Activated CD4-positive, alpha-beta T cell treated with anti-CD3 and anti-CD28 coated beads, Interleukin-2, amount 10 ng/mL, durations not matched to agents 24 days and 14 days (primary cell): Measurements from ENCODE around the gene ARFRP1. TPM values are rescaled to one million over a fixed set of nuclear protein-coding genes. Genes with fewer than 3 reads are reported as not detected.
A peak's percentile ranks its signal among the peaks of the same experiment; 100 is the strongest.

Source experiments
- DNase-seq: peaks from one replicate; pipeline ENCODE4 v3.0.0; 2022
- H3K27ac Mint-ChIP-seq: one replicate; pipeline ENCODE4 v1.8.0; 2022; ENCODE audit warnings: mild to moderate bottlenecking, mixed read lengths
- H3K27me3 Mint-ChIP-seq: one replicate; pipeline ENCODE4 v1.8.0; 2022; ENCODE audit warnings: mixed read lengths
- H3K36me3 Mint-ChIP-seq: one replicate; pipeline ENCODE4 v1.8.0; 2022; ENCODE audit warnings: low read depth, mild to moderate bottlenecking, mixed read lengths
- H3K4me1 Mint-ChIP-seq: one replicate; pipeline ENCODE4 v1.8.0; 2021; ENCODE audit warnings: mixed read lengths
- H3K4me3 Mint-ChIP-seq: one replicate; pipeline ENCODE4 v1.8.0; 2022; ENCODE audit warnings: mild to moderate bottlenecking, moderate library complexity, mixed read lengths
- H3K9me3 Mint-ChIP-seq: one replicate; pipeline ENCODE4 v1.8.0; 2021; ENCODE audit warnings: mixed read lengths
- intact Hi-C: fragments of 100-400 bp; cut with micrococcal nuclease; formaldehyde crosslinking; loops from one replicate; pipeline ENCODE4 v1.15.1; 2023
- total RNA-seq: library from RNA; stranded (reverse); gene quantifications from 2 replicates; pipeline ENCODE4 v1.2.3, GENCODE V29; 2022

Gene ARFRP1
- total RNA-seq, 1 donor from 2014 or later = 70.4 TPM

DNA sequence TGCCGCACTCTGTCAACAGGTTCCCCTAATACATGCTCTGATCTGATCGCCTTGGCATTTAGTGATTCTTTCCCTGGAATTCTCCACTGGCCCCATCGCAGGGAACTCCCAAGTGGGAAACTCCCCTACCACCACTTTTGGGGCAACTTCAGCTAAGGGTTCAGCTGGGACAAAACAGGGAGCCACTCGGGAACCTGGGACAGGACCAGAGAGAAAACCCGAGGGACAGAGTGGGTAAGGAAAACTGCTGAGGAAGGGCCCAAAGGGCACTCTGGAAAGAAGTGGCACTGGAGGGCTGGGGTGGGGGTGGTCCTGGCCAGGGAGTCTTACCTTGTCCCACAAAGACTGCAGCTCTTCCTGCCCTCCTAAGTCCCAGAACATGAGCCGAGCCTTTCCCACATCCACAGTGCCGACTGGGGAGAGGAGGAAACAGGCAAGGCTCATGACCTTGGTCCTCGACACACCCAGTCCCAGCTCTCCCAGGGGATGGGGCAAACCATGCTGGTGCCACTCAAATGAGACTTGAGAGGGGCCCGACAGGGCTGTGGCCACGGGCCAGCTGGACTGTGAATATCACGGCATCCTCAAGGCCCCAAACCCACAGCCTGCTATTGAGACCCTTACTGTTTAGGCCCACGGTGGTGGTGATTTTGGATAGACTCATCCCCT is 1.6 kb downstream of the ARFRP1 start:
- H3K9me3 Mint-ChIP-seq = no peaks in the 10 kb centered on the region
- peak overlapping the region; percentile 84 for H3K27ac Mint-ChIP-seq
- intact Hi-C loops = loop anchor here (1.0 to 5.0 kb wide), 5 partner anchors 36 to 356 kb away; partner anchors contain the start of genes PTK6, TCEA2 and UCKL1
- no peak for DNase-seq
- H3K36me3 Mint-ChIP-seq = peaks cover 43% of the 10 kb centered on the region
- no peaks in the 10 kb centered on the region for H3K27me3 Mint-ChIP-seq
- peaks cover 27% of the 10 kb centered on the region for H3K4me1 Mint-ChIP-seq
- peak overlapping the region; percentile 95 for H3K4me3 Mint-ChIP-seq

DNA sequence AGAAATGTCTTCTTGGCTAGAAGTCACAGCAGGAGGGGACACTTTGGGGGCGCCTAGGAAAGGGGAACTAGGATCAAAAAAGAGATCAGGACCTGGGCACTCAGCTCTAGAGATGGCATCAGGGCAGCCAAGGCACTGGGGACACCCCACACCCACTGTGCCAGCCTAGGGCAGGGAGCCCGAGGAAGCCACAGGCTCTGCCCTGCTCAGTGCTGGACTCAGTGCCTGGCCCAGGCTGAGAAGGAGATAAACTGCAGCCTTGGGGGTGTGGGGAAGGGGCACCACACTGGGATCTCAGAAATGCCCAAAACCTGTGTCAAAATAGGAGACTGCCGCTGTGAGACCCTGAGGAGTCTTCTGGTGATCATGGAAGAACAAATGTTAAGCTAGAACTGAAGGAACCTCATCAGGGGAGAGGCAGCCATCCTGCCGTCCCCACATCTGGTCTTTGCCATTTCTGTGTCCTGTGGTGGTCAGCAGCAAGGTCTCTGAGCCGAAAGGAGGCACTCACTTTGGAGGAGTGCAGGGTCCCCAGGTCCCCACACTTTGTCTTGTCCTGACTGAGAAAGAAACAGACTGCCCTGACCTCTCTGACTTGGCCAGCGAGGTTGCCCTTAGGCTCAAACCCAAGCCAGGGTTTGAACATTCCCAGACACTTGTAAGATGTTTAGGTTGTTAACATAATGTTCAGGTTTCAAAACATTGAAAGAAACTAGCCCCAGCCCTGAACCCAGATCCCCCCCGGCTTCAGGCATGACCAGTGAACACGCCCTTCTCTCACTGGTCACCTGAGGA is 2.3 kb downstream of the ARFRP1 start:
- no peak for DNase-seq
- Mint-ChIP-seq H3K9me3 (no peaks in the 10 kb centered on the region), H3K4me1 (peaks cover 20% of the 10 kb centered on the region), H3K4me3 (peak overlapping the region; percentile 21), H3K27me3 (no peaks in the 10 kb centered on the region), H3K36me3 (peaks cover 36% of the 10 kb centered on the region), H3K27ac (peak overlapping the region; percentile 20)
- intact Hi-C loops = loop anchor here (1.0 to 5.0 kb wide), 5 partner anchors 37 to 357 kb away; partner anchors contain the start of genes PTK6, TCEA2 and UCKL1

DNA sequence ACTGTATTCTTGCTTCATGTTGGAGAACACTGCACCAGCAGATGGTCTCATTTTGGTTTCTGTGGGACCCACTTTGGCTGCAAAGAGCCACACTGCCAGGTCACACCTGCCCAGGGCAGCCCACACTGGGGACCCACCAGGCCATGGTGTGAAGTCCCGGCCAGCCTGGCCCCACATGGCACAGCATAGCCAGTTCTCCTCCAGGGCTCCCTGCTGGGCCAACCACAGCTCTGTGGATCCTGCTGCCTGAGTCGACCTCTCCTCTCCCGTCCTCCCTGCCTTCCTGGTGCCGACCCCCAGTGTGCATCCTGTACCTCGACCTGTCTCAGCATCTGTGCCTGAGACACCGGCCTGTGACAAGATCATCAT is 3.0 kb downstream of the ARFRP1 start:
- H3K4me3 Mint-ChIP-seq = no peak overlapping the region
- intact Hi-C loops = loop anchor here (5.0 kb wide), 3 partner anchors 38 to 358 kb away; partner anchors contain the start of genes TCEA2 and UCKL1
- H3K27ac Mint-ChIP-seq = no peak overlapping the region
- no peak for DNase-seq
- peaks cover 17% of the 10 kb centered on the region for H3K4me1 Mint-ChIP-seq
- H3K36me3 Mint-ChIP-seq = peaks cover 34% of the 10 kb centered on the region
- H3K27me3 Mint-ChIP-seq = no peaks in the 10 kb centered on the region
- H3K9me3 Mint-ChIP-seq = no peaks in the 10 kb centered on the region

DNA sequence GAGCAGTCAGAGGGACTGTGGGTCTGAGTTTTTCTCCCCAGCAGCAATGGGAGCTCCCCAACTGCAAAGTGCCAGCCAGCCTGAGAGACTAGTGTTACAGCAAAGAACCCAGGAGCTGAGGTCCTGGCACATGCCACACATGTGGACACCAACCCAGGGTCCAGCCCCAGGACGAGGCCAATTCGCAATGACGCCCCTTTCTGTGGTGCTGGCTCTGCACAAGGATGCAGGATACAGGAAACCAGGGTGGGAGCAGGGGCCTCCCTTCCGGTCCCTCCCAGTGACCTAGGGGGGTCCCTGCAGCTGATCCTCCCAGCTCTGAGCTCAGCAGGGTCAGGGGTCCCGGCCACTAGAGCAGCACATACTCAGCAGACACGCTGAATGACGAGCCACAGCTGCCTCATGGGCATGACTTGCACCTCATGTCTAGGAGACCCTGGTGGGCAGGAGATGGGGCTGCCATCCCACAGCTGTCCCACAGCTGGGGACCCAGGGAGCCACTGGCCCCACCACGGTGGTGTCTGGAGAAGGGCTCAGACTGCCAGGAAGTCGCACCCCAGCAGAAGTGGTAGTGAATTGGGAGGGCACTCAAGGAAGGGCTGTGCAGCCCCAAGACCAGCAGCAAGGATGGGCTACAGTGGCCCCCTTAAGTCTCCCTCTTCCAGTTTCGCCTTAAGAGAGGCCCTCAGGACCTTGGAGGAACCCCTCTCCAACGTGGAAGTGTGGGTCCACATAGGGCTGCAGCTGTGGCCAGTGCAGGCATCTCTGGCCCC is 3.6 kb downstream of the ARFRP1 start:
- Mint-ChIP-seq H3K36me3 (peaks cover 31% of the 10 kb centered on the region), H3K9me3 (no peaks in the 10 kb centered on the region), H3K4me3 (no peak overlapping the region), H3K27me3 (no peaks in the 10 kb centered on the region), H3K4me1 (peaks cover 19% of the 10 kb centered on the region), H3K27ac (no peak overlapping the region)
- intact Hi-C loops = no loop called here
- no peak for DNase-seq

DNA sequence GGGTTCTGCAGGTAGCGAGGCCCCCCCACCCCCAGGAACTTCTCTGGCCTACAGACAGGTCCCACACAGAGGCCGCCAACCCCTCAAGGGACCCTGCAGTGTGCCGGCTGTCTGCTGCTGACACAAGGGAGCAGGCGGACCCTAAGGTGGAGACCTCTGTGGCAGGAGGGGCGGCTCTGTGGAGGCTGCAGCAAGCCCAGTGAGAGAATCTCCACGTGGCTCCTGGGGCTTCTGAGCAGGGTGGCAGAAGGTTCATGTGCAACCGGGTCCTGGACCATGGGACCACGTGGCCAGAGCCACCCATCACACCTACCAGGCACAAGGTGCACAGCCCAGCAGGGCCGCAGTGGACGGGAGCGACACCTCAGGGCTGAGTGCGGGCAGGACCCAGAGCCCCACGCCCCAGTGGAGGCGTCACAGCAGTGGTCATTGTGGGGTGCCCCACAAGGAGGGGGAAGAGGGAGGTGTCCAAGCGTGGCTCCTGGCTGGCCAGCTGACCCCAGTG is 4.3 kb downstream of the ARFRP1 start:
- peaks cover 18% of the 10 kb centered on the region for H3K4me1 Mint-ChIP-seq
- no peak for DNase-seq
- no peak overlapping the region for H3K27ac Mint-ChIP-seq
- H3K9me3 Mint-ChIP-seq = no peaks in the 10 kb centered on the region
- peaks cover 25% of the 10 kb centered on the region for H3K36me3 Mint-ChIP-seq
- intact Hi-C loops = no loop called here
- no peaks in the 10 kb centered on the region for H3K27me3 Mint-ChIP-seq
- H3K4me3 Mint-ChIP-seq = no peak overlapping the region

DNA sequence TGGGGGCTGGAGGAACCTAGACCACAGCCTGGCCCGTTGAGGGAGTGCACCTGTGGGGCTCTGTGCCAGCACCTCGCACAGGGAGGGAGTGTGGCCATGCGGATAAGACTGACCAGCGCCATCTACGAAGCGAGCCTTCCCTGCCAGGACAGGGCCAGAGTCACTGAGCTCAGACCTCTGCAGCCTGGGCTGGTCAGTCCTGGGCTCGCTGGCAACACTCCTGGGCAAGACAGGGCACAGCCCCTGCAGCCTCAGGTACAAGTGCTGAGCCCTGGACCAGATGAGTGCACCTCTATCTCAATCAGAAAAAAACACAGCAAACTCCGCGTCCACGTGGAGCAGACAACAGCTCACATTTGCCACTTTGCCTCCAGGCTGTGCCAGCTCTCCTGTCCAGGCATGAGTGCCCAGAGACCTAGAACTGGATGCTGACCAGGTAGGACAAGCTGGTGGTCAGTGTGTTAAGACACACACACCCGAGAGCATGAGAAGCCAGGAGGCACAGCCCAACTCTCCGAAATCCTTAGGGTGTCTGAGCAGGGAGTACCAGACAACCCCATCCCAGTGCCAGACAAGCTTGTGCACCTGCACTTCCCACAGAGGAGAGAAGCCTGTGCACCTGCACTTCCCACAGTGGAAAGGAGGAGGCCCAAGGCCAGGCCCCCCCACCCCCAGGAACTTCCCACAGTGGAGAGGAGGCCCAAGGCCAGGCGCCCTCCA is 4.9 kb downstream of the ARFRP1 start:
- Mint-ChIP-seq H3K27ac (no peak overlapping the region), H3K4me3 (no peak overlapping the region), H3K36me3 (peaks cover 24% of the 10 kb centered on the region), H3K4me1 (peaks cover 16% of the 10 kb centered on the region), H3K27me3 (no peaks in the 10 kb centered on the region), H3K9me3 (no peaks in the 10 kb centered on the region)
- DNase-seq = no peak
- intact Hi-C loops = no loop called here

DNA sequence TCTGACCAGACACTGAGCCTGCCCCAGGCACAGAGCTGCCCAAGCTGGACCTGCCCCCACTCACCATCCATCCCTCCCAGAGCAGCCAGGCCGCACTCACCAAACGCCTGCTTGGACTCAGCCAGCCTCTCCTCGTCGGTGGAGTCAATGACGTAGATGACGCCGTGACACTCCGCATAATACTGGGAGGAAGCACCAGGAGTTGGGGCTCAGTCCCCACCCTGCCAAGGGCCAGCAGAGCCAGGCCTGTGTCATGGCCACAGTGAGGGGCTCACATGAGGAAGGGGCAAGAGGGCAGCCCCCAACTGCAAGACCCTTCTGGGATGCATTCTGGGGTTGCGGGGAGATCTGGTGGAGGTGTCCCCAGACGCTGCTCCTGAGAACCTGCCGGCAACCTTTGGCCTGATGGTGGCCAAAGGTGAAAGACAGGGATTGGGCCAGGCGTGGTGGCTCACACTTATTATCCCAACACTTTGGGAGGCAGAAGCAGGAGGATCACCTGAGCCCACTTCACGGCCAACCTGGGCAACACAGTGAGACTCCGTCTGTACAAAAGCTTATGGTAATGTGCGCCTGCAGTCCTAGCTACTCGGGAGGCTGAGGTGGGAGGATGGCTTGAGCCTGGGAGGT is 5.6 kb downstream of the ARFRP1 start:
- intact Hi-C loops = no loop called here

DNA sequence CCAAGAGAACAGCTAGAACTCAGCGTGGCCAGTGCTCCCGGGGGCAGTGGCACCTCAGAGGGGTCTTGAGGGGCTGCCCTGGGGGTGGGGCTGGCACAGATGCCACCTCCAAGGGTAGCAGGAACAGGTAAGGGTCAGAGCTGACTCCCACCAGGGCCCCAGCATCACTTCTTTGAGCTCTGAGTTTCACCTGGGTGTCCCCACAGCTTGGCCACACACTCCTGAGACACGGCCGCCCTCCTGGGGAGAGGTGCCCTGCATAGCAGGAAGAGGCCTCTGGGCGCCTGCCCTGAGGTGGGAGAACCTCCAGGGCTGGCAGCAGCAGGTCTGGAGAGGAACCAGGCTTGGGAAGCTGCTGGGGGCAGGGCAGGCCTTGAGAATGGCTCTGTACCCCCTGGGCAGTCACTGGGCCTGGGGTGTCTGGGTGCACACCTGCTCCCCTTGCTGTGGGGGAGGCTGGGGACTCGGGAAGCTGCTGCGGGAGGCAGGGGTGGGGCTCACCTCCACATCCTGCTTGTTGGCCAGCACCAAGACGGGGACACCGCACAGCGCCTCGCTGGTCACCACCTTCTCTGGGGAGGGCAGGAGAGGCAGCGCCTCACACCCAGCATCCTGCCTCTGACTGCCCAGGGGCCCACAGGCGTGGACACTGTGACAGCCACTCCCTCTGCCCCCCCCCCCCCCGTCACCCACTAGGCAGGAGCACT is 6.3 kb downstream of the ARFRP1 start:
- no peak for DNase-seq
- Mint-ChIP-seq H3K4me1 (peaks cover 15% of the 10 kb centered on the region), H3K27me3 (no peaks in the 10 kb centered on the region), H3K27ac (peak overlapping the region; percentile 34), H3K36me3 (peaks cover 22% of the 10 kb centered on the region), H3K4me3 (no peak overlapping the region), H3K9me3 (no peaks in the 10 kb centered on the region)
- intact Hi-C loops = no loop called here

More for the DNA sequence above, 5.6 kb downstream of the ARFRP1 start:
- peaks cover 19% of the 10 kb centered on the region for H3K4me1 Mint-ChIP-seq
- no peaks in the 10 kb centered on the region for H3K27me3 Mint-ChIP-seq
- no peaks in the 10 kb centered on the region for H3K9me3 Mint-ChIP-seq
- DNase-seq = no peak
- H3K36me3 Mint-ChIP-seq = peaks cover 26% of the 10 kb centered on the region
- no peak overlapping the region for H3K4me3 Mint-ChIP-seq
- no peak overlapping the region for H3K27ac Mint-ChIP-seq

DNA sequence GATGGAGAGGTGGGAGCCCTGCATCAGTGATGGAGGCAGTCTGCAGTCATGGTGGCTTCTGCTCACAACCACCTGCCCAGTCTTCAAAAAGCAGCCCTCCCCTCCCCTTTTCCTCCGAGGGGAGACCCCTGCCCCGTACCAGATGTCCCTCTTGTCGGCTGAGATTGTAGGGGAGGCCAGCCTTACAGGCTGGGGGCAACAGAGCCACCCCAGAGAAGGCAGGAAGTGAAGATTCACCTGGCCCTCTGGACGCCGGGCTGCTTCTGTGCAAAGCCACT is 6.8 kb downstream of the ARFRP1 start:
- H3K9me3 Mint-ChIP-seq = no peaks in the 10 kb centered on the region
- no peak overlapping the region for H3K4me3 Mint-ChIP-seq
- H3K4me1 Mint-ChIP-seq = peaks cover 13% of the 10 kb centered on the region
- DNase-seq = no peak
- peak overlapping the region; percentile 34 for H3K27ac Mint-ChIP-seq
- peaks cover 23% of the 10 kb centered on the region for H3K36me3 Mint-ChIP-seq
- H3K27me3 Mint-ChIP-seq = no peaks in the 10 kb centered on the region
- intact Hi-C loops = no loop called here

DNA sequence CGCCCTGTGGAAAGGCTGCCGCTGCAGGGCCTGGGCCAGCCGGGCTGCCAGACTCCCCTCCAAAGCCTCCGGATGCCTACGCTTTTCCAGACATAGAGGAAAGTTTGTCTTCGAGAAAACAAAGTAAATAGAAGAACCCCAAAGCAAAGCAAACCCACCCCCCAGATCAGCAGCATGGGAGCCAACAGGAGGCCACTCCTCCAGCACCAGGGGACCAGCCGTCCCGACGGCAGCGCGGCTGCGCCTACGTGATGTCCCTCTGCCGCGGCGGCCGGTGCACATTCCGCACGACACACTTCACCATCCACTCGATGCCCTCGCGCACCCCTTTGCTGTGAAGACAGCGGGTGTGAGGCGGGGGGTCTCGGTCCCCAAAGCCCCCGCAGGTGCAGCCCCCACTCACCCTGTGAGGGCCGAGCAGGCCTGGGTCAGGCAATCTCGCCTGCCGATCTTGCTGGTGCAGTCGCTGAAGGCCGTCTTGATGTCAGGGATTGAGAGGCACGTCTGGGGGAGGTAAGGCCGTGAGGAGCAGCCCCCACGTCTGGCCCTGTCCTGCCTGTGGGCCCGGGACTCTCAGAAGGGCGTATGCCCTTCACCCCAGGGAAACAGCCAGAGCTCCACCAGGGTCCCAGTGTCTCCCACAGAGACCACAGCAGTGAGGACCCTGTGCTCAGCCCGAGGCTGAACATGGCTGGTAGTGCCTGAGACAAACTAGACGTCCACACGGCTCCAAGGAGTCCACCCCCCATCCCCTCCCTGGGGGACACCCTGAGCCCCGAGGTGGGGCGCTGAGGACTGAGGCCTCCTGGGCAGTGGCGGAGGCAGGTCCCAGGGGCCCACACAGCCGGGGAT is 7.4 kb downstream of the ARFRP1 start:
- peak overlapping the region; percentile 41 for H3K27ac Mint-ChIP-seq
- H3K27me3 Mint-ChIP-seq = no peaks in the 10 kb centered on the region

DNA sequence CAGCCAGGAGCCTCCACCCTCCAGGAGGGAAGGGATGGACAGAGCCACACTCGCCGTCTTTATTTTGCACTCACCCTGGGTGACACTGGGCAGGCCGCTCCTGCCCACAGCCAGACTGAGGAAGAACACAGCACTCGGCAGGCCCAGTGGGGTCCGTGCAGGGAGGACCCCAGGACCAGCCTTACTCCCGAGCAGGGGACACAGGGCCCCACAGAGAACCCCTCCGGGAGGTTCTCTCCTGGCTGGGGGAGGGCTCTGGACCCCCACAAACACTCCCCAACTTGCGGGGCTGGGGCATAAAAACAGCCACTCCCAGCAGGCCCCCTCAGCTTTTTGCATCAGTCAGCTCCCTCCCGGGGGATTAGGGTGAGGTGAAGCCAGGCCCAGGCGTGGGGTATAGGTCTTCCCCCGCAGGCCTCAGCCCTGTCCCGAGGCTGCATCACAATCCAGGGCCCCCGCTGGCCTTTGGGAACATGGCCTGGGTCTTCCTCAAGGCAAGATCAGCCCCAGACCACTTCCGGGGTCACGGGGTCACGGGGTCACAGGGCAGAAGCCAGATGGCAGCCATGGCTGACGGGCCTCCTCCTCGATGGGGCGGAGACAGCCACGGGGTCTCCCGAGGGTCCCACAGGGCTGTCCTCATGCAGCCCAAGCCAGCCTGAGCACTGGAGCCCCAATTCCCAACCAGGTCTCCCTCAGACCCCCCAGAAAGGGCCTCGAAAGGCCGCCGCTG is 8.1 kb downstream of the ARFRP1 start:
- Mint-ChIP-seq H3K27ac (peak overlapping the region; percentile 84), H3K4me1 (peaks cover 9% of the 10 kb centered on the region), H3K4me3 (peak overlapping the region; percentile 26), H3K36me3 (peaks cover 11% of the 10 kb centered on the region), H3K27me3 (no peaks in the 10 kb centered on the region), H3K9me3 (no peaks in the 10 kb centered on the region)
- no peak for DNase-seq
- intact Hi-C loops = no loop called here

More for the DNA sequence above, 7.4 kb downstream of the ARFRP1 start:
- Mint-ChIP-seq H3K4me1 (peaks cover 11% of the 10 kb centered on the region), H3K4me3 (no peak overlapping the region), H3K9me3 (no peaks in the 10 kb centered on the region), H3K36me3 (peaks cover 17% of the 10 kb centered on the region)
- no peak for DNase-seq
- intact Hi-C loops = no loop called here
